ENCODE results near the gene NHLH1. TPM values are rescaled to one million over a fixed set of nuclear protein-coding genes. Genes with fewer than 3 reads are reported as not detected.

The NHLH1 gene
- polyA plus RNA-seq, 1 experiment: 0.20 TPM

DNA sequence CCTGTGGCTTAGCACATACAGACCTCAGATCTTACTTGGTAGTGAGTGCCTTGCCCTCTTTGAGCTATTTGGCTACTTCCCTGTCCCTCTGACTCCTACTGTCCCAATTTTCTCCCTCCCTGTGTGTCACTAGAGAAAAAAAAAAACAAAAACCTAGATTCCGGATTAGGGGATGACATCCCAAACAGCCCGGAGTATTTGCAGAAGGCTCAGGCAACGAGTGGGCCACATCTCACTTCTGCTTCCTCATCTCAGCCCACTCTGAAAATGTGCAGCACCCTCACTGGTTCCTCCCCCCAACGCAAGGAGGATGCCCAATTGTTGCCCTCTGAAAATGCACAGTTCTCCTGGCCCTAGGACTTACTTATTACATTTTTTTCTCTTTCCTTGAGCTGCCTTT, 4.9 kb downstream of the NHLH1 start:
- H3K27me3 ChIP-seq (ENCODE audit: control insufficient read depth, insufficient read depth, low read length): no peaks in the 10 kb centered on the region; the same call in 1 of the 2 replicates
- ChIA-PET POLR2A (no interaction called here), CTCF (interaction anchor here (0.7 to 1.5 kb wide), 3 partner anchors 14 to 80 kb away, joined by 3 to 5 read pairs (median 3); no protein-coding TSS in a partner anchor)
- DNase-seq (ENCODE audit: low read depth): no peak
- TF ChIP-seq, protein P1, sequence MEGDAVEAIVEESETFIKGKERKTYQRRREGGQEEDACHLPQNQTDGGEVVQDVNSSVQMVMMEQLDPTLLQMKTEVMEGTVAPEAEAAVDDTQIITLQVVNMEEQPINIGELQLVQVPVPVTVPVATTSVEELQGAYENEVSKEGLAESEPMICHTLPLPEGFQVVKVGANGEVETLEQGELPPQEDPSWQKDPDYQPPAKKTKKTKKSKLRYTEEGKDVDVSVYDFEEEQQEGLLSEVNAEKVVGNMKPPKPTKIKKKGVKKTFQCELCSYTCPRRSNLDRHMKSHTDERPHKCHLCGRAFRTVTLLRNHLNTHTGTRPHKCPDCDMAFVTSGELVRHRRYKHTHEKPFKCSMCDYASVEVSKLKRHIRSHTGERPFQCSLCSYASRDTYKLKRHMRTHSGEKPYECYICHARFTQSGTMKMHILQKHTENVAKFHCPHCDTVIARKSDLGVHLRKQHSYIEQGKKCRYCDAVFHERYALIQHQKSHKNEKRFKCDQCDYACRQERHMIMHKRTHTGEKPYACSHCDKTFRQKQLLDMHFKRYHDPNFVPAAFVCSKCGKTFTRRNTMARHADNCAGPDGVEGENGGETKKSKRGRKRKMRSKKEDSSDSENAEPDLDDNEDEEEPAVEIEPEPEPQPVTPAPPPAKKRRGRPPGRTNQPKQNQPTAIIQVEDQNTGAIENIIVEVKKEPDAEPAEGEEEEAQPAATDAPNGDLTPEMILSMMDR (IDR thresholded peaks at IDR 0.05; ENCODE audit: insufficient read depth, low read depth, low read length): no peak
- H3K4me3 ChIP-seq (ENCODE audit: low read depth, low read length): no peak overlapping the region
- no peaks in the 10 kb centered on the region for H3K36me3 ChIP-seq (ENCODE audit: control insufficient read depth, insufficient read depth, low read length)

DNA sequence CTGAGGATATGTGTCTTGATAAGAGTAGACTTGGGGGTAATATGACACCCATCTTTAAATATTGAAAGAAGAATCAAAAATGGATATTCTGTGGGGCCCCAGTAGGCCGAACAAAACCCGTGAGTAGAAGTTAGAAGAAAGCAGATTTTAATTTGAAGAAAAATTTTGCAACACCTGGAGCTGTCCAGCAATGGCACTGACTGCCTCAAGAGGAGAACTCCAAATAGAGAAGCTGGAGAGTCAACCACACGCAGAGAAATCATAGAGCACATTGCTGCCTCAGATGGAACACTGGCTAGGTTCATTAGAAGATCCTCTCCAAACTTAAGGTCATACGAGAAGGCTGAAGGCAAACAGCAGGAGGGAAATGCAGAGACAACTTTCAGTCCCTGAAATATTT, 6.8 kb downstream of the NHLH1 start:
- Histone ChIP-seq H3K36me3 (ENCODE audit: control insufficient read depth, insufficient read depth, low read length) (no peaks in the 10 kb centered on the region), H3K27me3 (ENCODE audit: control insufficient read depth, insufficient read depth, low read length) (no peaks in the 10 kb centered on the region; the same call in 1 of the 2 replicates), H3K4me3 (ENCODE audit: low read depth, low read length) (no peak overlapping the region)
- POLR2A ChIA-PET: no interaction called here
- no peak for DNase-seq (ENCODE audit: low read depth)
- TF ChIP-seq, protein P1 (IDR thresholded peaks at IDR 0.05; ENCODE audit: insufficient read depth, low read depth, low read length): no peak
- CTCF ChIA-PET: interaction anchor here (0.7 to 6.7 kb wide), 7 partner anchors 9 to 316 kb away, joined by 3 to 86 read pairs (median 5); partner anchors contain the start of gene NHLH1

GRCh38 chr1:160374306-160375110, 7.6 kb downstream of the NHLH1 start:
- no peak for DNase-seq (ENCODE audit: low read depth)
- Histone ChIP-seq H3K4me3 (ENCODE audit: low read depth, low read length) (no peak overlapping the region), H3K36me3 (ENCODE audit: control insufficient read depth, insufficient read depth, low read length) (no peaks in the 10 kb centered on the region), H3K27me3 (ENCODE audit: control insufficient read depth, insufficient read depth, low read length) (no peaks in the 10 kb centered on the region; the same call in 1 of the 2 replicates)
- ChIA-PET CTCF (interaction anchor here (0.8 to 6.7 kb wide), 10 partner anchors 9 to 316 kb away, joined by 3 to 86 read pairs (median 10); partner anchors contain the start of genes DCAF8 and NHLH1), POLR2A (no interaction called here)
- TF ChIP-seq, protein P1 (IDR thresholded peaks at IDR 0.05; ENCODE audit: insufficient read depth, low read depth, low read length): no peak

GRCh38 chr1:160375788-160376524, 9.1 kb downstream of the NHLH1 start:
- TF ChIP-seq, protein P1 (IDR thresholded peaks at IDR 0.05; ENCODE audit: insufficient read depth, low read depth, low read length): no peak
- Histone ChIP-seq H3K4me3 (ENCODE audit: low read depth, low read length) (no peak overlapping the region), H3K36me3 (ENCODE audit: control insufficient read depth, insufficient read depth, low read length) (no peaks in the 10 kb centered on the region), H3K27me3 (ENCODE audit: control insufficient read depth, insufficient read depth, low read length) (no peaks in the 10 kb centered on the region; the same call in 1 of the 2 replicates)
- DNase-seq (ENCODE audit: low read depth): no peak
- POLR2A ChIA-PET: no interaction called here
- CTCF ChIA-PET: interaction anchor here (0.6 to 6.7 kb wide), 26 partner anchors 11 to 657 kb away, joined by 3 to 86 read pairs (median 4); partner anchors contain the start of genes CASQ1, NHLH1 and PEX19
